Measurements from ENCODE around the gene ANKRD44. TPM values are rescaled to one million over a fixed set of nuclear protein-coding genes. Genes with fewer than 3 reads are reported as not detected.
"Not testable (repeated sequence)": the region's sequence is repeated elsewhere in the genome, so short reads cannot be mapped to it uniquely, and the experiment has no call there.

The ANKRD44 gene
- total RNA-seq, 1 donor from 2014 or later: 14.2 TPM

DNA sequence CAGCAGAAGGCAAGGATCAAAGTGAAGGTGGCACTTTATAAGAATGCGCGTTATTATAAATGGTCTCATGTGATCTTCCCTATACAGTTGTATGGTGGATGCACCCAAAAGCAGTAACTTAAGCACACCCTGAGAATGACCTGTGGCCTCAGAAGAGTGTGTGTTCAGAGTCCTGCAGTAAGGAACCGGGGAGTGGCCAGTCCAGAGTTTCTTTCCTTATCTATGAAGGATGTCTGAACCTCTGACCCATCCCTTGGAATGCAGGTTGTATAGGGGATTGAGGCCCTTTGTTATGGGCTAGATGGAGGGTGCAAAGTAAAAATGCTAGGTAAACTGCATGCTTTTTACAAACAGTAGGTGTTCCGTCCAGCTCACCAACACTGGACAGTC, 43.6 kb upstream of the ANKRD44 start:
- no peaks in the 10 kb centered on the region for H3K36me3 Mint-ChIP-seq
- peaks cover 18% of the 10 kb centered on the region for H3K4me1 Mint-ChIP-seq (ENCODE audit: unreplicated experiment)
- H3K4me3 Mint-ChIP-seq: no peak overlapping the region
- peaks cover 4% of the 10 kb centered on the region for H3K27me3 Mint-ChIP-seq
- DNase-seq (ENCODE audit: extremely low spot score, unreplicated experiment): no peak
- TF ChIP-seq, protein P1, sequence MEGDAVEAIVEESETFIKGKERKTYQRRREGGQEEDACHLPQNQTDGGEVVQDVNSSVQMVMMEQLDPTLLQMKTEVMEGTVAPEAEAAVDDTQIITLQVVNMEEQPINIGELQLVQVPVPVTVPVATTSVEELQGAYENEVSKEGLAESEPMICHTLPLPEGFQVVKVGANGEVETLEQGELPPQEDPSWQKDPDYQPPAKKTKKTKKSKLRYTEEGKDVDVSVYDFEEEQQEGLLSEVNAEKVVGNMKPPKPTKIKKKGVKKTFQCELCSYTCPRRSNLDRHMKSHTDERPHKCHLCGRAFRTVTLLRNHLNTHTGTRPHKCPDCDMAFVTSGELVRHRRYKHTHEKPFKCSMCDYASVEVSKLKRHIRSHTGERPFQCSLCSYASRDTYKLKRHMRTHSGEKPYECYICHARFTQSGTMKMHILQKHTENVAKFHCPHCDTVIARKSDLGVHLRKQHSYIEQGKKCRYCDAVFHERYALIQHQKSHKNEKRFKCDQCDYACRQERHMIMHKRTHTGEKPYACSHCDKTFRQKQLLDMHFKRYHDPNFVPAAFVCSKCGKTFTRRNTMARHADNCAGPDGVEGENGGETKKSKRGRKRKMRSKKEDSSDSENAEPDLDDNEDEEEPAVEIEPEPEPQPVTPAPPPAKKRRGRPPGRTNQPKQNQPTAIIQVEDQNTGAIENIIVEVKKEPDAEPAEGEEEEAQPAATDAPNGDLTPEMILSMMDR (conservative IDR thresholded peaks at IDR 0.05): no peak
- no peaks in the 10 kb centered on the region for H3K9me3 Mint-ChIP-seq
- H3K27ac Mint-ChIP-seq: no peak overlapping the region

DNA sequence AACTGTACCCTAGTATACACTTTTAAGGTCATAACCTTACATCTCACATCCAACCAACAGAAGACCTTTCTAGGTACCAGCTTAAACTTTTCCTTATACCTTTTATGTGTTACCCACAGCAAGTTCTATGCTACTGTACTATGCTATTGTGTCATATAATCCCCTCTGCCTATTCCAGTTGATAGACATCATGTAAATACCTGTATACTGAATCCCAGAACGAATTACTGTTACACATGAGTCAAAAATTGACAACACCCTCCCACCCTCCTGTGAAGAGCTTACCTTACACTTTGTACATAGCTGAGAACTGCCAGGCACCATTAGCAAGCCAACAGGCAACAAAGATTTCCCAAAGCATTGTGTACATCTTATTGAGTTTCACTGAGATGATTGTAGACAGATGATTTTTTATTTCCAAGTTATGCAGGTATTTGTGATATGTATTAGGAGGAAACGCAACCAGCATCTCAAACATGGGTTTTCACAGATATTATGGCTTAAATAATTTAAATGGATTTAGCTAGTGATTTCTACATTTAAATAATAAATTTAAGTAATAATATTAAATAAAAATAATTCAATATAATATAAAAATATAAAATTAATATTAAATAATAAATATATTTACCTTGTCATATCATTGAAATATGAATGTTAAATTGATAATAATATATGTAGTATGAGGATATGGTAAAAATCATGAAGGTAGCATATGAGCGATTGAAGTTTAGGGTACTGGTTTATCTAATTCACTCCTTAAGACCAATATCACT, 43.0 kb upstream of the ANKRD44 start:
- H3K9me3 Mint-ChIP-seq: no peaks in the 10 kb centered on the region
- no peak overlapping the region for H3K27ac Mint-ChIP-seq
- peaks cover 16% of the 10 kb centered on the region for H3K4me1 Mint-ChIP-seq (ENCODE audit: unreplicated experiment)
- peaks cover 4% of the 10 kb centered on the region for H3K27me3 Mint-ChIP-seq
- DNase-seq (ENCODE audit: extremely low spot score, unreplicated experiment): no peak
- TF ChIP-seq, protein P1 (conservative IDR thresholded peaks at IDR 0.05): no peak
- H3K4me3 Mint-ChIP-seq: no peak overlapping the region
- H3K36me3 Mint-ChIP-seq: no peaks in the 10 kb centered on the region

DNA sequence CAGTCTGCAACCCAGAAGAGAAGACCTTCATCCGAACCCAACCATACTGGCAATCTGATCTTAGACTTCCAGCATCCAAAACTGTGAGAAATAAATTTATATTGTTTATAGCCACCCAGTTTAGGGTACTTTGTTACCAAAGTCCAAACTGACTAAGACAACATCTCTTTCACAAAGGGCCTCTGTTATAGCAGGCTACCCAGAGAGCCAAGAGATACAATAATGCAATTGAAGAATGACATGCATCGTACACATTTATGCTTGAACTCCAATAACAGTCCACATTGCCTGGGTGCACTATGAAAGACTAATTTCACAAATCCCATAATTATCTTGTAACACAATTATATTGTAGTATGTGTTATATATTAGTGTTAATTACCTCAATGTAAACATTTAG, 39.1 kb upstream of the ANKRD44 start:
- H3K27ac Mint-ChIP-seq: no peak overlapping the region
- TF ChIP-seq, protein P1 (conservative IDR thresholded peaks at IDR 0.05): no peak
- no peak overlapping the region for H3K4me3 Mint-ChIP-seq
- H3K4me1 Mint-ChIP-seq (ENCODE audit: unreplicated experiment): no peaks in the 10 kb centered on the region
- H3K27me3 Mint-ChIP-seq: no peaks in the 10 kb centered on the region
- no peak for DNase-seq (ENCODE audit: extremely low spot score, unreplicated experiment)
- H3K36me3 Mint-ChIP-seq: no peaks in the 10 kb centered on the region
- no peaks in the 10 kb centered on the region for H3K9me3 Mint-ChIP-seq

DNA sequence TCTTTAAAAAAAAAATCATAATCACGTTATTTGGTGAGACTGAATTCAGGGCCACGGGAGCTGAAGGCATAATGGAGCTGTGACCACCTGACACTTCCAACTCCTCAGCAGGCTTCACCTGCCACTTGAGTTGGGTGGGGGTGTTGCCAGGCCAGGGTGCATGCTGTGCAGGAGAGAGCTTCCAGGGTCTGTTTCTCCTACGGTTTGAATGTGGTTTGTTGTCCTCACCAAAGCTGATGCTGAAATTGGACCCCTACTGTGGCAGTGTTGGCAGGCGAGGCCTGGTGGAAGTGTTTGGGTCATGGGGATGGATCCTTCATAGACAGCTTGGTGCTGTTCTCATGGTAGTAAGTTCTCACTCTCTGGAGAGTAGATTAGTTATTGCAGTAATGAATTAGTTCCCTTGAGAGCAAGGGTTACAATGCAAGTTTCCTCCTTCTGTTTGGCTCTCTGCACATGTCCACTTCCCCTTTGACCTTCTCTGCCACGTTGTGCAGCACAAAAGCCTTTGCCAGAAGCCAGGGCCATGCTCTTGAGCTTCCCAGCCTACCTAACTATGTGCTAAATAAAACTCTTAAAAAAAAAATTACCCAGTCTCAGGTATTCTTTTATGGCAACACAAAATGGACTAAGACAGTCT, 38.3 kb upstream of the ANKRD44 start:
- TF ChIP-seq, protein P1 (conservative IDR thresholded peaks at IDR 0.05): no peak
- DNase-seq (ENCODE audit: extremely low spot score, unreplicated experiment): no peak
- Mint-ChIP-seq H3K4me3 (no peak overlapping the region), H3K27me3 (no peaks in the 10 kb centered on the region), H3K27ac (no peak overlapping the region), H3K9me3 (no peaks in the 10 kb centered on the region), H3K4me1 (ENCODE audit: unreplicated experiment) (no peaks in the 10 kb centered on the region), H3K36me3 (no peaks in the 10 kb centered on the region)

DNA sequence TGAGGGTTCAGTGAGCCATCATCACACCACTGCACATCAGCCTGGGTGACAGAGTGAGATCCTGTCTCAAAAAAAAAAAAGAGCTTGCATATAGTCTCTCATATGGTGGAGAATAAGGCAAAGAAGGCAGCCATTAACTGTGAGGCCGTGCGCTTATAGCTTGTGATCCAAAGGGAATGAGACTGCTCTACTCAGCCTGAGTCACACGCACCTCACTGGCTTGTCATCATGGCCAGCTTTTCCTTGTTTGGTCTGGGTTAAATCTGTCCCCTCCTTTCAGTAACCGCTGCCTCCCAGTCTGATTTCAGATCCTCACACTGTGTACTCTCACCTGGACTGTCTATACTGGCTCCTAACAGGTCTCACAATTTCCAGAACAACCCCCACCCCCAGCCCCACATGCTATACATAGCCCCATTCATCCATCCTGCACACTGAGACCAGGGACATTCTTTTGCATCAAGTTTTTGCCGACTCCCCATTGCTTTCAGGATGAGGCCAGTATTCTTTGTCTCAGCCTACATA, 35.3 kb upstream of the ANKRD44 start:
- TF ChIP-seq, protein P1 (conservative IDR thresholded peaks at IDR 0.05): no peak
- Mint-ChIP-seq H3K27me3 (no peaks in the 10 kb centered on the region), H3K4me1 (ENCODE audit: unreplicated experiment) (no peaks in the 10 kb centered on the region), H3K27ac (no peak overlapping the region), H3K9me3 (no peaks in the 10 kb centered on the region), H3K36me3 (no peaks in the 10 kb centered on the region), H3K4me3 (no peak overlapping the region)
- no peak for DNase-seq (ENCODE audit: extremely low spot score, unreplicated experiment)

DNA sequence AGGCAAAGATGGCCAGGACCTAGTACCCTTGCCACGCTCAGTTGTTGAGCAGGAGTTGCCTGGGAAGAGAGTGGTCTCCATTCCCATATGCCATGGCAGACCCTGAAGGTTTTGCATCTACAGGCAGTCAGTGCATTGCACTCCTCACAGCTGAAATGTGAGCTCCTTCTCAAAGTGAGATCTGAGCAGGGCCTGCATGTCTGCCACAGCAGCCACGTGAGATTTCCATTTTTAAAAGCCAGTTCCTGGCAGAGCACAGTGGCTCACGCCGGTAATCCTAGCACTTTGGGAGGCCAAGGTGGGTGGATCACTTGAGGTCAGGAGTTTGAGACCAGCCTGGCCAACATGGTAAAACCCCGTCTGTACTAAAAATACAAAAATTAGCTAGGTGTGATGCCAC, 33.4 kb upstream of the ANKRD44 start:
- not testable (repeated sequence) for H3K36me3 Mint-ChIP-seq; H3K9me3 Mint-ChIP-seq; H3K4me1 Mint-ChIP-seq (ENCODE audit: unreplicated experiment); DNase-seq (ENCODE audit: extremely low spot score, unreplicated experiment); H3K4me3 Mint-ChIP-seq; H3K27ac Mint-ChIP-seq; H3K27me3 Mint-ChIP-seq
